ENCODE results near the gene NAGS.
"Not testable (repeated sequence)": the region's sequence is repeated elsewhere in the genome, so short reads cannot be mapped to it uniquely, and the experiment has no call there.

Gene NAGS

GRCh38 chr17:43983515-43984411, 20.7 kb upstream of the NAGS start:
- no peak for DNase-seq

- DNase-seq, result no peak
Measured at GRCh38 chr17:43984521-43984920, 19.9 kb upstream of the NAGS start.

- DNase-seq, result no peak
Measured at GRCh38 chr17:43986225-43986981, 18.0 kb upstream of the NAGS start.

- no peak for DNase-seq
Measured at GRCh38 chr17:43987131-43988021, 17.0 kb upstream of the NAGS start.

- no peak for DNase-seq
Measured at GRCh38 chr17:43988301-43988700, 16.1 kb upstream of the NAGS start.

DNA sequence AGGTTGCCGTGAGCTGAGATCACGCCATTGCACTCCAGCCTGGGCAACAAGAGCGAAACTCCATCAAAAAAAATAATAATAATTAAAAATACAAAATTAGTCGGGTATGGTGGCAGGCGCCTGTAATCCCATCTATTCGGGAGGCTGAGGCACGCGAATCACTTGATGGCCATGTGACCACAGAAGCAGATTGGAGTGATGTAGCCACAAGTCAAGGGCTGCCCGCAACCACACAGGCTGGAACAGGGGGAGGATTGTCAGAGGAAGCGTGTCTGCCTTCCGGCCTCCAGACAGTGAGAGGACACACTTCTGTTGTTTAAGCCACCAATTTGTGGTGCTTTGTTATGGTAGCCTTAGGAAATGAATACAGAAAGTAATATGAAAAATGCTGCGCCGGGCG, 11.8 kb upstream of the NAGS start:
- no peak for DNase-seq

DNA sequence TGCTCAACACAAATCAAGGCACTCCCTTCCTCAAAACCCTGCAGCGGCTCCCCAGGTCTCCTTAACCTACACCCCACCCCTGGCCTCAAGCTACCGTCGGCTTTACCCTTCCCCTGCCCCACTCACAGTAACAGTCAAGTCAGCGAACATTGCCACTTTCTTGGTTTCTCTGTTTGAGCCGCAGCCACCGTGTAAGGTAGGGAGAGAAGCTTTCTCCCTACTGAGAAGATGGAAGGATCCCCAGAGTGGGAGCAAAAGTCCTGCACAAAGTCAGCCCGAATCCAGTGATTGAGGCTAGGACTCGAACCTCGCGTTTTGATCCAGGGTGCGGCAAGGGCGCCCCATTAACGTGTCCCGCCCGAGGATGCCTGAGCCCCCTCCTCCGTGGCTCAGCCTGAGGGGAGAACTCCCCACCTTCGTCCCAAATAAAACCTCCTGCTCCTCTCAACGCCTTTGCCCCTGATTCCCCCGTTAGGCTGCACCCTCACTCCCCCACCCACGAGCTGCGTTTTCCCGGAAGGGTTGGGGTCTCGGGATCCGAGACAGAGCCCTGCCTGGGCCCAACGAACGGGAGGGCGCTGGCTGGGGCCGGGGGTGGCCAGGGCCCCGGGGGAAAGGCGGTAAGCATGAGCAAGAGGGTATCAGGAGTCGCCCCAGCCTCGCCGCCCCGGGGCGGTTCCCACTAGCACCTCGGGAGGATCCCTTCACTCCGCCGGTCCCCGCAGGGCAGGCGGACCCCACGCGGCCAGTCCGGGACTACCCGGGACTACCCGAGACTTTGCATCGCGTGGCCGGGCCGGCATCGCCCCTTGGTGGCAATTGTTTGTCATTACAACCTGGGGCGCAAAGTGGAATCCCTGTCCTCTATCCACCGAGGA, 9.9 kb upstream of the NAGS start:
- DNase-seq, result peak; percentile 57 to 59

DNA sequence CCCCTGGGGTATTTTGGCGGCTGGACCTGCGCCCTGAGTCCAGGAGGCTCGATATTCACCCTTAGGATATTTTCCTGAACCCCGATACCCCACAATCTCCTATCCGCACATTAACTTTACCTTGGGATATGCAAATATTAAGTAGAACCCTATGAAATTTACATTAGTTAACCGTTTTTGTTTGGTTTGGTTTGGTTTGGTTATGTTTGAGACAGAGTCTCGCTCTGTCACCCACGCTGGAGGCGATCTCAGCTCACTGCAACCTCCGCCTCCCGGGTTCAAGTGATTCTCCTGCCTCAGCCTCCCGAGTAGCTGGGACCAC, 9.3 kb upstream of the NAGS start:
- DNase-seq, result no peak

GRCh38 chr17:43997180-43997579, 7.2 kb upstream of the NAGS start:
- DNase-seq, result not testable (repeated sequence)

GRCh38 chr17:43998552-43998951, 5.9 kb upstream of the NAGS start:
- no peak for DNase-seq

DNA sequence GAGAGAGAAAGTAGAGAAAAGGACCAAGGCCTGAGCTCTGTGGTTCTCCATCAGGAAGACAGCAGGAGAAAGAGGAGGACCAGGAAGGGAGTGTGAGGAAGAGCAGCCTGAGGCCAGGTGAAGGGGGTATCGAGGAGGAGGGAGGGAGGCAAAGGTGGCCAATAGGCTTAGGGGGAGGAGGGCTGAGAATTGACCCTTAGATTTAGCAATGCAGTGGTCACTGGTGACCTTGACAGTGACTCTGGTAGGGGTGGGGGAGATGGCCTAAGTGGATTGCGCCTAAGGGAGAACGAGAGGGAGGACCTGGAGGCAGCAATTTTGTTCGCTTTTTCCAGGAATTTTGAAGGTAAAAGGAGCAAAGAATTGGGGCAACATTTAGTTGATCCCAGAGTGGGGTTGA, 5.4 kb upstream of the NAGS start:
- no peak for DNase-seq

DNA sequence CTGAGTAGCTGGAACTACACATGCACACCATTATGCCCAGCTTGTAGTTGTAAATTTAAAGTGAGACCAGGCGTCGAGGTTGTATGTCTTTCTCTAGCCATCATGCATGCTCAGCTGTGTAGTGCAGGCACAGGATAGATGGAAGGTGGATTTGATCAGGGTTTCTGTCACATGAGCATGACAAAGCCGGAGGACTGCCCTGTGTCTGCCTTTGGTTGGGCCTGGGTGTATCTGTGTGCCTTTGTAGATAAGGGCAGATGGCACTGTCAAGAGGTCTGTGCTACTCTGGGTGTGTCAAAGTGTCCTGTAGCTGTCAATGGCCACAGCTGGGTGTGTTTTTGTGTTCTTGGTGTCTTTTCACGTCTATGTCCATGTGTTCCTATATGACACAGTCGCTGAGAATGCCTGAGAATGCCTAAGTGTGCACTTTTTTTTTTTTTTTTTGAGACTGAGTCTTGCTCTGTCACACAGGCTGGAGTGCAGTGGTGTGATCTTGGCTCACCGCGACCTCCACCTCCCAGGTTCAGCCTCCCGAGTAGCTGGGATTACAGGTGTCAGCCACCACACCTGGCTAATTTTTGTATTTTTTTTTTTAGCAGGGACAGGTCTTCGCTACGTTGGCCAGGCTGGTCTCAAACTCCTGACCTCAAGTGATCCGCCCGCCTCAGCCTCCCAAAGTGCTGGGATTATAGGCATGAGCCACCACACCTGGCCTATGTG, 4.1 kb upstream of the NAGS start:
- no peak for DNase-seq

DNA sequence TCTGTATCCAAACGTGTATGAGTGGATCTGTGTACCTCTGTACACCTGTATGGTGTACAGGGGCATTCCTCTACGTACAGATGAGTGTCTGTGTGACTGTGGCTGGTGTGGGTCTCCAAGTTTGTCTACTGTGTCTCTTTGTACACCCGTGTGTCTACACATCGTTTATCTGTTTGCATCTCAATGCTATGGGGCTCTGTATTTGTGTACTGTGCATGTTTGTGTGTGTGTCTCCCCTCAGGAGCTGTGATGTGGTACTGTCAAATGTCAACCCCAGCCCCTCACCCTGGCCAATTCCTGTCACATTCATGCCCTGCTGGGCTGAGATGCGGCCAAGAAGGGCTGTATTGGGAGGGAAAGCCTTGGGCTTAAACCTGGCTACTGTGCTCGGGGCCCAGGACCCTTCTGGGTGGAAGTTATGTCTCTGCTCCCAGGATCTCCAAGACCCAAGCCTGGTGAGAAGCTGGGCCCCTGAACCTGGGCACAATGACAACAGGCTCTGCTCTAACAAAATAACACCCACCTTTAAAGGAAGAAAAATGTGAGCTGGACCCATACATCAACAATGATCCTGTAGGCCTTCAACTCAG, 3.5 kb upstream of the NAGS start:
- DNase-seq, result no peak

- DNase-seq, result no peak
Measured at GRCh38 chr17:44001461-44001920, 2.9 kb upstream of the NAGS start.

- no peak for DNase-seq
Measured at GRCh38 chr17:44002141-44002848, 2.1 kb upstream of the NAGS start.

- peak; percentile 12 to 20 for DNase-seq
Measured at GRCh38 chr17:44004761-44005526, 522 bp downstream of the NAGS start.

GRCh38 chr17:44005527-44006271, 1.3 kb downstream of the NAGS start:
- peak; percentile 17 to 26 for DNase-seq

GRCh38 chr17:44006272-44006597, 1.8 kb downstream of the NAGS start:
- DNase-seq, result no peak

All from activated CD4-positive, alpha-beta T cell treated with anti-CD3 and anti-CD28 coated beads for 4 hours (primary cell).